HEK293 (cell line): ENCODE data around the gene CDK5.

Source experiments
- CTCF ChIA-PET: fragments of 350-600 bp; formaldehyde crosslinking; extraction: SDS; loops from one replicate; lab custom pipeline; 2021; ENCODE audit warnings: antibody characterized with exemption; lab: Yijun Ruan, JAX
- POLR2A ChIA-PET: fragments of 300-600 bp; formaldehyde crosslinking; extraction: SDS; loops from one replicate; lab custom pipeline; 2020; ENCODE audit warnings: antibody characterized with exemption, inconsistent platforms; lab: Yijun Ruan, JAX
- H3K27ac ChIP-seq: fragments of 200-500 bp; sonication (Bioruptor generic); 2 replicates; pipeline ENCODE4 v1.5.1; 2014; ENCODE audit warnings: low read depth, low read length, control low read depth, inconsistent platforms; ENCODE audit errors: extremely low read depth
- H3K36me3 ChIP-seq, 2 experiments: fragments of 200-500 bp in 1 of 2; sonication (Bioruptor generic) in 1 of 2; 1 replicate in 1 of 2; 2 replicates in 1 of 2; pipeline ENCODE4 v1.5.1; 2014 to 2017; ENCODE audit warnings: inconsistent platforms in 2 of 2, low read length in 2 of 2; ENCODE audit not compliant: control insufficient read depth in 2 of 2, insufficient read depth in 1 of 2
- H3K4me1 ChIP-seq: fragments of 200-500 bp; sonication (Bioruptor generic); 2 replicates; pipeline ENCODE4 v1.5.1; 2014; ENCODE audit warnings: mild to moderate bottlenecking, low read length, inconsistent platforms; ENCODE audit not compliant: control insufficient read depth, insufficient read depth
- H3K4me3 ChIP-seq: 2 replicates; pipeline ENCODE4 v1.5.1; 2011; ENCODE audit warnings: low read depth, mild to moderate bottlenecking, control low read depth, low read length, moderate library complexity
- H3K9me3 ChIP-seq: fragments of 200-500 bp; sonication (Bioruptor generic); 2 replicates; pipeline ENCODE4 v1.5.1; 2014; ENCODE audit warnings: low read depth, low read length, inconsistent platforms; ENCODE audit not compliant: control insufficient read depth, insufficient read depth
- BCL11A ChIP-seq: fragments of 450-650 bp; formaldehyde crosslinking; IDR thresholded peaks from 2 replicates; pipeline ENCODE4 v1.5.1; 2016; ENCODE audit warnings: low read depth, missing biosample characterization, missing genetic modification characterization
- BCL11B ChIP-seq: fragments of 450-650 bp; formaldehyde crosslinking; IDR thresholded peaks from 2 replicates; pipeline ENCODE4 v1.5.1; 2016; ENCODE audit warnings: low read depth, missing biosample characterization, missing genetic modification characterization
- MYNN ChIP-seq: fragments of 450-650 bp; formaldehyde crosslinking; IDR thresholded peaks from 2 replicates; pipeline ENCODE4 v1.5.1; 2016; ENCODE audit warnings: missing biosample characterization, missing genetic modification characterization, borderline replicate concordance
- SCRT2 ChIP-seq: fragments of 450-650 bp; formaldehyde crosslinking; IDR thresholded peaks from 2 replicates; pipeline ENCODE4 v1.5.1; 2016; ENCODE audit warnings: missing biosample characterization, missing genetic modification characterization
- SP7 ChIP-seq: fragments of 450-650 bp; formaldehyde crosslinking; IDR thresholded peaks from 2 replicates; pipeline ENCODE4 v1.5.1; 2016; ENCODE audit warnings: missing biosample characterization, missing genetic modification characterization
- ZBTB20 ChIP-seq: fragments of 450-650 bp; formaldehyde crosslinking; IDR thresholded peaks from 2 replicates; pipeline ENCODE4 v1.5.1; 2016; ENCODE audit warnings: missing biosample characterization, missing genetic modification characterization
- ZFP3 ChIP-seq: fragments of 450-650 bp; formaldehyde crosslinking; IDR thresholded peaks from 2 replicates; pipeline ENCODE4 v1.5.1; 2016; ENCODE audit warnings: low read depth, missing biosample characterization, missing genetic modification characterization
- ZIC2 ChIP-seq: fragments of 450-650 bp; formaldehyde crosslinking; IDR thresholded peaks from 2 replicates; pipeline ENCODE4 v1.5.1; 2016; ENCODE audit warnings: missing biosample characterization, missing genetic modification characterization
- ZNF341 ChIP-seq: fragments of 450-650 bp; formaldehyde crosslinking; IDR thresholded peaks from 2 replicates; pipeline ENCODE4; 2016; ENCODE audit warnings: low read depth, missing biosample characterization, missing genetic modification characterization
- ZNF350 ChIP-seq: fragments of 450-650 bp; formaldehyde crosslinking; IDR thresholded peaks from 2 replicates; pipeline ENCODE4 v1.5.0; 2017; ENCODE audit warnings: missing biosample characterization, mild to moderate bottlenecking, missing genetic modification characterization
- ZNF658 ChIP-seq: fragments of 450-650 bp; formaldehyde crosslinking; IDR thresholded peaks from 2 replicates; pipeline ENCODE4; 2016; ENCODE audit warnings: missing biosample characterization, missing genetic modification characterization
- ZSCAN30 ChIP-seq: fragments of 450-650 bp; IDR thresholded peaks from 2 replicates; pipeline ENCODE4 v1.5.1; 2018; ENCODE audit warnings: missing biosample characterization, mild to moderate bottlenecking, missing genetic modification characterization, moderate library complexity
- TF ChIP-seq, protein P1 (sequence below): fragments of 450-650 bp; formaldehyde crosslinking; IDR thresholded peaks from 2 replicates; pipeline ENCODE4 v1.5.1; 2016; ENCODE audit warnings: missing biosample characterization, missing genetic modification characterization
- TF ChIP-seq, protein P2 (sequence below): fragments of 450-650 bp; formaldehyde crosslinking; IDR thresholded peaks from 2 replicates; pipeline ENCODE4 v1.5.1; 2016; ENCODE audit warnings: missing biosample characterization, missing genetic modification characterization
- TF ChIP-seq, protein P3 (sequence below): fragments of 450-650 bp; formaldehyde crosslinking; IDR thresholded peaks from 2 replicates; pipeline ENCODE4 v1.5.1; 2016; ENCODE audit warnings: missing biosample characterization, missing genetic modification characterization, low read depth
- TF ChIP-seq, protein P4 (sequence below): fragments of 450-650 bp; formaldehyde crosslinking; IDR thresholded peaks from 2 replicates; pipeline ENCODE4 v1.5.1; 2016; ENCODE audit warnings: missing biosample characterization, missing genetic modification characterization
- TF ChIP-seq, protein P5 (sequence below): fragments of 450-650 bp; formaldehyde crosslinking; conservative IDR thresholded peaks from 2 replicates; pipeline ENCODE4 v1.5.1; 2016; ENCODE audit warnings: low read depth, missing biosample characterization, missing genetic modification characterization

CDK5 gene

DNA sequence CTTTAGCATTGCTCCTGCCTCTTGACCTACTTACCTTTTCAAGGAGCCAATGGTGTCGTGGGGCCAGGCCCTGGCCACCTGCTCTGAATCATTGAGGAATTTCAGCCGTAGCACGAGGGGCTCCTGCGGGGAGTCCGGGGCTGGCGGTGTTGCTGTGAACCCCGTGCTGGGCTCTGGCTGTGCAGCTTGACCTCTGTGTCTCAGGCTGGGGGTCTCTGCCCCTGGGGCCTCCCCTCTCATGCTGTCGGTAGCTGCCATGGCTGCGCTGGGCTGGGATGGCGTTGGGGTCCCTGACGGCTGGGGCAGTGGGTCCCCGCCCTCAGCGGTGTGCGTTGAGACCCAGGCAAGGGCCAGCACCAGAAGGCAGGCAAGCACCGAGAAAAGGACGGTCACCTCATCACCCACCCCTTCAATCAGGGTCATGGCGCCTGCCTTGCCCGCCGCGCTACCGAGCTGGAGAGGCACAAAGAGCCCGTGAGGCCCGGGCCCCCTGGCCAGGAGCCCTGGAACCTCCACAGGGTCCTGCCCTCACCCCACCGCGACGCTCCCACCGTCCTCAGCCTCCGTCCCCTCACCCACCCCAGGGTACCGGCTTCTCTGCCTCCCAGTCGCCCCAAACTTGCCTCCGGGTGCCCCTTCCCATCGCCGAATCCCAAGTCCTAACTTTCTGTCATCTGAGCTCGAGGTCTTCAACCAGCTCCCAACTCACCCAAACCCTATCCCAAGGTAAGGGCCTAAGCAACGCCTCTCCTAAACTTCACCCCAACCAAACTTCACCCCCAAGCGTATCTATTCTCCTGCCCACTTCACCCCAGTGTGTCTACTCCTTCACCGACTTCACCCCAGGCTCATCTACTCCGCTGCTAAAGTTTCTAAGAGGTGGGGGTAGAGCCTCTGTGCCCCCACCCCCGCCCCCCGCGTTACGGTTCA is 24.7 kb upstream of the CDK5 start (continued):
- TF ChIP-seq ZNF658 (tag by site-specific recombination) (no peak), BCL11B (tag by site-specific recombination) (peak; percentile 52), SP7 (peak; percentile 34; the same call in 1 of the 2 replicates), MYNN (tag by site-specific recombination) (no peak), ZBTB20 (tag by site-specific recombination) (peak; percentile 82), ZIC2 (peak; percentile 74)
- TF ChIP-seq, protein P1, sequence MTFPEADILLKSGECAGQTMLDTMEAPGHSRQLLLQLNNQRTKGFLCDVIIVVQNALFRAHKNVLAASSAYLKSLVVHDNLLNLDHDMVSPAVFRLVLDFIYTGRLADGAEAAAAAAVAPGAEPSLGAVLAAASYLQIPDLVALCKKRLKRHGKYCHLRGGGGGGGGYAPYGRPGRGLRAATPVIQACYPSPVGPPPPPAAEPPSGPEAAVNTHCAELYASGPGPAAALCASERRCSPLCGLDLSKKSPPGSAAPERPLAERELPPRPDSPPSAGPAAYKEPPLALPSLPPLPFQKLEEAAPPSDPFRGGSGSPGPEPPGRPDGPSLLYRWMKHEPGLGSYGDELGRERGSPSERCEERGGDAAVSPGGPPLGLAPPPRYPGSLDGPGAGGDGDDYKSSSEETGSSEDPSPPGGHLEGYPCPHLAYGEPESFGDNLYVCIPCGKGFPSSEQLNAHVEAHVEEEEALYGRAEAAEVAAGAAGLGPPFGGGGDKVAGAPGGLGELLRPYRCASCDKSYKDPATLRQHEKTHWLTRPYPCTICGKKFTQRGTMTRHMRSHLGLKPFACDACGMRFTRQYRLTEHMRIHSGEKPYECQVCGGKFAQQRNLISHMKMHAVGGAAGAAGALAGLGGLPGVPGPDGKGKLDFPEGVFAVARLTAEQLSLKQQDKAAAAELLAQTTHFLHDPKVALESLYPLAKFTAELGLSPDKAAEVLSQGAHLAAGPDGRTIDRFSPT (tag by site-specific recombination) = peak; percentile 35; the same call in 1 of the 2 replicates

DNA sequence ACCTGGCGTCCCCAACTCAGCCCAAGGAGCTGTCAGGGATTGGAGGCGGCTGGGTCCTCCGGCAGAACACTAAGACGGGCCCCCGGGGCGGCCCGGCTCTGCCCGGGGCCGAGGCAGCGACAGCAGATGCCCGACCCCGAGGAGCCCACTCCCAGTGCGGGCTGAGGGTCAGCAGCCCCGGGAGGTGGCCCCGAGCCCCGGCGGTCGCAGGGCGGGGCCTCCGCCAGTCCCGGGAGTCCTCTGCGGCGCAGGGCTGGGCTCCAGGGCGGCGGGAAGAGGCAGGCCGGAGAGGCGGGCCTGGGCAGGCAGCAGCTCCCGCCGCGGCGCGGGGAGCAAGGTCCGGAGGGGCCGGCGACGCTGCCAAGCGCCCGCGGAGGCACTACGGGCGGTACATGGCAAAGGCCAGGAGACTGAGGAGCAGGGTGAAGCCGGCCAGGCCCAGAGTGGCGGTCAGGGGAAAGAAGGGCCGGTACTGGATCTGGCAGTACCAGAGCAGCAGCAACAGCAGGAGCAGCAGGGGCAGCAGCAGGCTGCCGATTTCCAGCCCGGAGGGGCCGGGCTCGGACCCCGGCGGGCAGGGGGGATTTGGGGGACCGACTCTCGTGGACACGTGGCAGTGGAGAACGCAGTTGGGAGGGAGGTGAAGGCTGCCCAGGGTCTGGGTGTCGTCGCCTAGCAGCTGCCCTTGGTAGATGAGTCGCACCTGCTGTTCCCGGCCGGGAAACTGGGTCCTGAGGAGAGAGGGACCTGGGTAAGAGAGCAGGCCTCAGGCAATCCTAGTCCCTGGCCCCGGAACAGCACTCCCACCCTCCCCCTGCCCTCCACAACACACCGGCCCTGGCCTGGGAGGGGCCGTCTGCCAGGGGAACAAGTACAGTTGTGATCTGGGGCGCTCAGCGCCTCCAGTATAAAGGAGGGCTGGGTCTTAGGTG is 23.7 kb upstream of the CDK5 start:
- Histone ChIP-seq H3K9me3 (no peaks in the 10 kb centered on the region), H3K27ac (peak overlapping the region; percentile 75), H3K4me1 (peaks cover 7% of the 10 kb centered on the region; the same call in 1 of the 2 replicates), H3K4me3 (peak overlapping the region; percentile 89), H3K36me3 (peaks cover 0 to 31% of the 10 kb centered on the region in 2 experiments; a peak in 1 of 3 replicates)
- ChIA-PET POLR2A (interaction anchor here (1.0 to 2.0 kb wide), 11 partner anchors 14 to 63 kb away, joined by 3 to 17 read pairs (median 6); partner anchors contain the start of genes ABCB8 and CDK5), CTCF (interaction anchor here (0.6 to 1.6 kb wide), 4 partner anchors 7 to 37 kb away, joined by 3 to 8 read pairs (median 4); no protein-coding TSS in a partner anchor)
- TF ChIP-seq, protein P2, sequence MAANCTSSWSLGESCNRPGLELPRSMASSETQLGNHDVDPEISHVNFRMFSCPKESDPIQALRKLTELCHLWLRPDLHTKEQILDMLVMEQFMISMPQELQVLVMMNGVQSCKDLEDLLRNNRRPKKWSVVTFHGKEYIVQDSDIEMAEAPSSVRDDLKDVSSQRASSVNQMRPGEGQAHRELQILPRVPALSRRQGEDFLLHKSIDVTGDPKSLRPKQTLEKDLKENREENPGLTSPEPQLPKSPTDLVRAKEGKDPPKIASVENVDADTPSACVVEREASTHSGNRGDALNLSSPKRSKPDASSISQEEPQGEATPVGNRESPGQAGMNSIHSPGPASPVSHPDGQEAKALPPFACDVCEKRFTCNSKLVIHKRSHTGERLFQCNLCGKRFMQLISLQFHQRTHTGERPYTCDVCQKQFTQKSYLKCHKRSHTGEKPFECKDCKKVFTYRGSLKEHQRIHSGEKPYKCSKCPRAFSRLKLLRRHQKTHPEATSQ = no peak
- TF ChIP-seq SP7 = no peak
- no peak for TF ChIP-seq ZNF350 (tag by site-specific recombination)
- TF ChIP-seq, protein P3, sequence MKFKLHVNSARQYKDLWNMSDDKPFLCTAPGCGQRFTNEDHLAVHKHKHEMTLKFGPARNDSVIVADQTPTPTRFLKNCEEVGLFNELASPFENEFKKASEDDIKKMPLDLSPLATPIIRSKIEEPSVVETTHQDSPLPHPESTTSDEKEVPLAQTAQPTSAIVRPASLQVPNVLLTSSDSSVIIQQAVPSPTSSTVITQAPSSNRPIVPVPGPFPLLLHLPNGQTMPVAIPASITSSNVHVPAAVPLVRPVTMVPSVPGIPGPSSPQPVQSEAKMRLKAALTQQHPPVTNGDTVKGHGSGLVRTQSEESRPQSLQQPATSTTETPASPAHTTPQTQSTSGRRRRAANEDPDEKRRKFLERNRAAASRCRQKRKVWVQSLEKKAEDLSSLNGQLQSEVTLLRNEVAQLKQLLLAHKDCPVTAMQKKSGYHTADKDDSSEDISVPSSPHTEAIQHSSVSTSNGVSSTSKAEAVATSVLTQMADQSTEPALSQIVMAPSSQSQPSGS (tag by site-specific recombination) = no peak
- peak; percentile 17; the same call in 1 of the 2 replicates for TF ChIP-seq BCL11A
- TF ChIP-seq, protein P1 (tag by site-specific recombination) = peak; percentile 54; the same call in 1 of the 2 replicates
- TF ChIP-seq, protein P4, sequence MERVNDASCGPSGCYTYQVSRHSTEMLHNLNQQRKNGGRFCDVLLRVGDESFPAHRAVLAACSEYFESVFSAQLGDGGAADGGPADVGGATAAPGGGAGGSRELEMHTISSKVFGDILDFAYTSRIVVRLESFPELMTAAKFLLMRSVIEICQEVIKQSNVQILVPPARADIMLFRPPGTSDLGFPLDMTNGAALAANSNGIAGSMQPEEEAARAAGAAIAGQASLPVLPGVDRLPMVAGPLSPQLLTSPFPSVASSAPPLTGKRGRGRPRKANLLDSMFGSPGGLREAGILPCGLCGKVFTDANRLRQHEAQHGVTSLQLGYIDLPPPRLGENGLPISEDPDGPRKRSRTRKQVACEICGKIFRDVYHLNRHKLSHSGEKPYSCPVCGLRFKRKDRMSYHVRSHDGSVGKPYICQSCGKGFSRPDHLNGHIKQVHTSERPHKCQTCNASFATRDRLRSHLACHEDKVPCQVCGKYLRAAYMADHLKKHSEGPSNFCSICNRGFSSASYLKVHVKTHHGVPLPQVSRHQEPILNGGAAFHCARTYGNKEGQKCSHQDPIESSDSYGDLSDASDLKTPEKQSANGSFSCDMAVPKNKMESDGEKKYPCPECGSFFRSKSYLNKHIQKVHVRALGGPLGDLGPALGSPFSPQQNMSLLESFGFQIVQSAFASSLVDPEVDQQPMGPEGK (tag by site-specific recombination) = peak; percentile 64
- peak; percentile 11; the same call in 1 of the 2 replicates for TF ChIP-seq ZSCAN30 (tag by site-specific recombination)
- TF ChIP-seq ZNF341 (tag by site-specific recombination) = peak; percentile 93
- TF ChIP-seq, protein P5, sequence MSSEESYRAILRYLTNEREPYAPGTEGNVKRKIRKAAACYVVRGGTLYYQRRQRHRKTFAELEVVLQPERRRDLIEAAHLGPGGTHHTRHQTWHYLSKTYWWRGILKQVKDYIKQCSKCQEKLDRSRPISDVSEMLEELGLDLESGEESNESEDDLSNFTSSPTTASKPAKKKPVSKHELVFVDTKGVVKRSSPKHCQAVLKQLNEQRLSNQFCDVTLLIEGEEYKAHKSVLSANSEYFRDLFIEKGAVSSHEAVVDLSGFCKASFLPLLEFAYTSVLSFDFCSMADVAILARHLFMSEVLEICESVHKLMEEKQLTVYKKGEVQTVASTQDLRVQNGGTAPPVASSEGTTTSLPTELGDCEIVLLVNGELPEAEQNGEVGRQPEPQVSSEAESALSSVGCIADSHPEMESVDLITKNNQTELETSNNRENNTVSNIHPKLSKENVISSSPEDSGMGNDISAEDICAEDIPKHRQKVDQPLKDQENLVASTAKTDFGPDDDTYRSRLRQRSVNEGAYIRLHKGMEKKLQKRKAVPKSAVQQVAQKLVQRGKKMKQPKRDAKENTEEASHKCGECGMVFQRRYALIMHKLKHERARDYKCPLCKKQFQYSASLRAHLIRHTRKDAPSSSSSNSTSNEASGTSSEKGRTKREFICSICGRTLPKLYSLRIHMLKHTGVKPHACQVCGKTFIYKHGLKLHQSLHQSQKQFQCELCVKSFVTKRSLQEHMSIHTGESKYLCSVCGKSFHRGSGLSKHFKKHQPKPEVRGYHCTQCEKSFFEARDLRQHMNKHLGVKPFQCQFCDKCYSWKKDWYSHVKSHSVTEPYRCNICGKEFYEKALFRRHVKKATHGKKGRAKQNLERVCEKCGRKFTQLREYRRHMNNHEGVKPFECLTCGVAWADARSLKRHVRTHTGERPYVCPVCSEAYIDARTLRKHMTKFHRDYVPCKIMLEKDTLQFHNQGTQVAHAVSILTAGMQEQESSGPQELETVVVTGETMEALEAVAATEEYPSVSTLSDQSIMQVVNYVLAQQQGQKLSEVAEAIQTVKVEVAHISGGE = peak; percentile 69; the same call in 1 of the 2 replicates
- peak; percentile 28; the same call in 1 of the 2 replicates for TF ChIP-seq SCRT2 (tag by site-specific recombination)
- no peak for TF ChIP-seq ZFP3 (tag by site-specific recombination)
